Measurements from ENCODE around the gene PRKD1. TPM values are rescaled to one million over a fixed set of nuclear protein-coding genes. Genes with fewer than 3 reads are reported as not detected.

PRKD1 gene
- total RNA-seq, 4 donors from 2014 or later = 1.2 to 6.7 (median 2.3) TPM

- 55 to 92% methylated on average over 1 of the region's 1 CpG for WGBS, 2 donors
- no peak for DNase-seq (ENCODE audit: low spot score in 2 of 2)
- no peak overlapping the region for H3K4me3 ChIP-seq (ENCODE audit: low read depth, poor library complexity, severe bottlenecking)
- TF ChIP-seq CTCF (IDR thresholded peaks at IDR 0.05) (no peak), POLR2A (IDR thresholded peaks at IDR 0.05) (no peak)
- intact Hi-C loops (cut with DNase I; ENCODE audit: low total_unique reads) = no loop called here
Measured at GRCh38 chr14:29806124-29806517, 121.5 kb downstream of the PRKD1 start.

DNA sequence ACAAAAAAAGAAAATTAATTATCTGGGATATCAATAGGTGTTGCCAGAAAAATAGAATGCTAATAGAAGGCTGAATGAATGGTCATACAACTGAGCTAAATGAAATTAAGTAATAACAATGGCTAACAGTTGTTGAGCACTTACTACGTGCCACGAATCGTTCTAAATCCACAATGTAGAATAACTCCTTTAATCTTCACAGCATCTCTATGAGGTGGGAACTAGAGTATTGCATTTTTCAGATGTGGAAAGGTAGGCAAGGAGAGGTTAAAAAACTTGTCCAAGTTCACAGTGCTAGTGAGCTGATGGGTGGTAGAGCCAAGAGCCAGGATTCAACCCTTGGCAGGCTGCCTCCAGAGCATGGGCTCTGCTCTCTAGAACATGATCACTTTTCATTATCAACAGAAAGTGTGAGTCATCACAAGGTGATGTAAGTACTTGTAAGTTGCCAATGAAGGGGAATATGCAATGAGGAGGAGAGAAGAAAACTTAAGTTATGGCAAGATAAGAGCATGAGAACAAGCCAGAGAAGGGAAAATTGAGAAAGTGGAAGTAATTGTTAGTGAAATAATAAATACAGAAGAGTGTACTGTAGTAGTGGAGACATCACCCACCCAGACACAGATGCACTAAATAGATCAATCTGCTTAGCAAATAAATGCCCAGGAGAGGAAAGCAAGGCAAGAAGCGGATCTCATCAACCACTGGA is 122.1 kb downstream of the PRKD1 start:
- WGBS, 2 donors = 65 to 88% methylated on average over 4 of the region's 4 CpGs
- DNase-seq (ENCODE audit: low spot score in 2 of 2) = peak in 1 of 2 donors; percentile 29
- TF ChIP-seq CTCF (IDR thresholded peaks at IDR 0.05) (no peak), POLR2A (IDR thresholded peaks at IDR 0.05) (no peak)
- intact Hi-C loops (cut with DNase I; ENCODE audit: low total_unique reads) = no loop called here
- H3K4me3 ChIP-seq (ENCODE audit: low read depth, poor library complexity, severe bottlenecking) = no peak overlapping the region

GRCh38 chr14:29804481-29805266 is 123.0 kb downstream of the PRKD1 start:
- intact Hi-C loops (cut with DNase I; ENCODE audit: low total_unique reads) = no loop called here
- no peak for DNase-seq (ENCODE audit: low spot score in 2 of 2)
- H3K4me3 ChIP-seq (ENCODE audit: low read depth, poor library complexity, severe bottlenecking) = no peak overlapping the region
- WGBS, 2 donors = 88 to 89% methylated on average over 3 of the region's 3 CpGs
- TF ChIP-seq POLR2A (IDR thresholded peaks at IDR 0.05) (no peak), CTCF (IDR thresholded peaks at IDR 0.05) (no peak)

DNA sequence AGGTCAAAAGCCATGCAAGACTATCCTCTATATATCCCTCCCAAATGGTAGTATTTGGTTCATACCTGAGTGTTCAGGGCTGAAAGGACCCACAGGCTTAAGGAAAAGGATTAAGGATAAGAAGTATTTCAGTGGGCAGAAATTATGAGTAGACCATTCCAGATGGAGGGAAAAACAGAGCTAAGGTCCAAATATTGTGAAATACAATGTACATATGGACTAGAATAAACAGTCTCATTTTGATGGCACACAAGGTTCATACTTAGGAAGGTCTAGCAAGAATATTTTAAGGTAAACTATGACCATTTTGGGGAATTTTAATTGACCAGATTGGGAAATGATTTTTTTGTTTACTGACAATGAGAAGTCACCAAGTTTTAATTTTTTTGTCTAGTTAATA is 124.6 kb downstream of the PRKD1 start:
- DNase-seq (ENCODE audit: low spot score in 2 of 2) = no peak
- TF ChIP-seq POLR2A (IDR thresholded peaks at IDR 0.05) = no peak
- TF ChIP-seq CTCF (IDR thresholded peaks at IDR 0.05) = no peak
- intact Hi-C loops (cut with DNase I; ENCODE audit: low total_unique reads) = no loop called here

DNA sequence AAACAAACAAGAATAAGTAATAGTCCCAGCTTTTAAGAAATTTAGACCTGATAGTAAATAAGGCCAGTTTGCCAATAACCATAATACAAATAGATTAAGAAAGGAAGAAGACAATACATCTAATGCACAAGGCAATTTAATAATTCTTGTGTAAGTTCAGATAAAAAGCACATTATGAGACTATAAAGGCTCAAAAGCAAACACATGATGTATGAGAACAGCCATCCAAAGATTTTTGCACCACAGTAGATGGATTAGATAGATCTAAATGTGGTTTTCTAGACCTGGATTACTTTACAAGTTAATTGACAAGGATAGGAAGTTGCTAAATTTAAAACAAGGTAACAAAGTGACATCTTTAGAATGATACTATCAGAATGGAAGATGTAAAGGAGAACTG is 125.4 kb downstream of the PRKD1 start:
- TF ChIP-seq CTCF (IDR thresholded peaks at IDR 0.05) (no peak), POLR2A (IDR thresholded peaks at IDR 0.05) (no peak)
- DNase-seq (ENCODE audit: low spot score in 2 of 2) = no peak
- intact Hi-C loops (cut with DNase I; ENCODE audit: low total_unique reads) = no loop called here
- no peak overlapping the region for H3K4me3 ChIP-seq (ENCODE audit: low read depth, poor library complexity, severe bottlenecking)

More for the DNA sequence above, 124.6 kb downstream of the PRKD1 start:
- H3K4me3 ChIP-seq (ENCODE audit: low read depth, poor library complexity, severe bottlenecking) = no peak overlapping the region
